Caki2 (cell line): Measurements from ENCODE around the gene ENAH. TPM values are rescaled to one million over a fixed set of nuclear protein-coding genes. Genes with fewer than 3 reads are reported as not detected.
"Not testable (repeated sequence)": the region's sequence is repeated elsewhere in the genome, so short reads cannot be mapped to it uniquely, and the experiment has no call there.

Experiments
- DNase-seq: peaks from one replicate; pipeline ENCODE4 v3.0.0-alpha.2; 2015; ENCODE audit warnings: low read depth
- in situ Hi-C: cut with HindIII; loops from 2 replicates; pipeline ENCODE4 v1.10.0; 2016; ENCODE audit warnings: low sequenced_read_pairs, low pct_unique_long_range_greater_than_20kb, mixed read lengths
- total RNA-seq: library from RNA; depleted of rRNA; stranded (reverse); fragments of >200 nt; shearing (Covaris generic); gene quantifications from 2 replicates; pipeline ENCODE4 v1.2.3, GENCODE V29; 2014; ENCODE audit warnings: low replicate concordance

Gene ENAH
- total RNA-seq, 1 experiment from 2014 or later: 69.6 TPM

DNA sequence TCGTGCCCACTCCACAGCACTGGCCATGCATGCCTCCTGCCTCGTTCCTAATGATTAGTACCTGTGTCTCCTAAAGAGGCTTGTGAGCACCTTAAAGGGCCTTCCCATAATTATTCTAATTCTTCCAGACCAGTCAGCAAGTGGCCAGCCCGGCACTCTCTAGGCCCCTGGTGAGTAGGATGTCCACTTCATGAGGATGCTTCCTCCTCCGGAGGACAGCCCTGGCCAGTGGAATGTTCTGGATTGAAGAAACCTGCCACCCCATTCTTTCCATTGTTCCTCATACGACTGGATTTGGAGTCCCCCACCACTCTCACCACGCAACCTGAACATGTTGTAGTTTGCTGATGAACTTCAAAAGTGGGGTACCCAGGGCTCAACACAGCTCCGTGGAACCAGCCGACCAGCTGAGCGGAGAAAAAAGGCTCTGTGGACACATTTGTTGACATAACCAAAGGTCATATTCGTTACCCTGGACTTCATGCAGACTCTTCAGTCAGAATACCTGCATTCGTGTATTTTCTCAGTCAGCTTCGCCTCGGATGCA, 178.4 kb downstream of the ENAH start:
- no peak for DNase-seq
- in situ Hi-C loops: no loop called here

DNA sequence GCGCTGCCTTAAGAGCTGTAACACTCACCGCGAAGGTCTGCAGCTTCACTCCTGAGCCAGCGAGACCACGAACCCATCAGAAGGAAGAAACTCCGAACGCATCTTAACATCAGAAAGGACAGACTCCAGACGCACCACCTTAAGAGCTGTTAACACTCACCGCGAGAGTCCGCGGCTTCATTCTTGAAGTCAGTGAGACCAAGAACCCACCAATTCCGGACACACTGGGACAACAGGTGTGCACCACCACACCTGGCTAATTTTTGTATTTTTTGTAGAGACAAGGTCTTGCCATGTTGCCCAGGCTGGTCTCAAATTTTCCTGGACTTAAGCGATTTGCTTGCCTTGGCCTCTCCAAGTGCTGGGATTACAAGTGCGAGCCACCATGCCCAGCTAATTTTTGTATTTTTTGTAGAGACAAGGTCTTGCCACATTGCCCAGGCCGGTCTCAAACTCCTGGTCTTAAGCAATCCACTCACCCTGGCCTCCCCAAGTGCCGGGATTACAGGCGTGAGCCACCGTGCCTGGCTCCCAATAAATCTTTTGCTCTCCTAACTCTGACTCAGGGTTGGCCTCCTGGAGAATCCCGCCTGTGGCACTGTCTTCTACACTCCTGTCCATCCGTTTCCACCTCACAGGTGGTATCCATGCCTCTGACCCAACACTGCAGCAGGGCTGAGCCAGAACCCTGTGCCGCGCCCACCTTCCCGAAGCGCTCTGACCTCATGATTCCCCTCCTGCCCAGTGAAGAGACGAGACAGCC, 179.1 kb downstream of the ENAH start:
- DNase-seq, in situ Hi-C loops: not testable (repeated sequence)

DNA sequence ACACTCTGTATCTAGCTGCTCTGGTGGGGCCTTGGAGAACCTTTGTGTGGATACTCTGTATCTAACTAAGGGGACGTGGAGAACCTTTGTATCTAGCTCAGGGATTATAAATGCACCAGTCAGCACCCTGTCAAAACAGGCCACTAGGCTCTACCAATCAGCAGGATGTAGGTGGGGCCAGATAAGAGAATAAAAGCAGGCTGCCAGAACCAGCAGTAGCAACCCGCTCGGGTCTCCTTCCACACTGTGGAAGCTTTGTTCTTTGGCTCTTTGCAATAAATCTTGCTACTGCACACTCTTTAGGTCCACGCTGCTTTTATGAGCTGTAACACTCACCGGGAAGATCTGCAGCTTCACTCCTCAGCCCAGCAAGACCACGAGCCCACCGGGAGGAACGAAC, 179.7 kb downstream of the ENAH start:
- in situ Hi-C loops: not testable (repeated sequence)

DNA sequence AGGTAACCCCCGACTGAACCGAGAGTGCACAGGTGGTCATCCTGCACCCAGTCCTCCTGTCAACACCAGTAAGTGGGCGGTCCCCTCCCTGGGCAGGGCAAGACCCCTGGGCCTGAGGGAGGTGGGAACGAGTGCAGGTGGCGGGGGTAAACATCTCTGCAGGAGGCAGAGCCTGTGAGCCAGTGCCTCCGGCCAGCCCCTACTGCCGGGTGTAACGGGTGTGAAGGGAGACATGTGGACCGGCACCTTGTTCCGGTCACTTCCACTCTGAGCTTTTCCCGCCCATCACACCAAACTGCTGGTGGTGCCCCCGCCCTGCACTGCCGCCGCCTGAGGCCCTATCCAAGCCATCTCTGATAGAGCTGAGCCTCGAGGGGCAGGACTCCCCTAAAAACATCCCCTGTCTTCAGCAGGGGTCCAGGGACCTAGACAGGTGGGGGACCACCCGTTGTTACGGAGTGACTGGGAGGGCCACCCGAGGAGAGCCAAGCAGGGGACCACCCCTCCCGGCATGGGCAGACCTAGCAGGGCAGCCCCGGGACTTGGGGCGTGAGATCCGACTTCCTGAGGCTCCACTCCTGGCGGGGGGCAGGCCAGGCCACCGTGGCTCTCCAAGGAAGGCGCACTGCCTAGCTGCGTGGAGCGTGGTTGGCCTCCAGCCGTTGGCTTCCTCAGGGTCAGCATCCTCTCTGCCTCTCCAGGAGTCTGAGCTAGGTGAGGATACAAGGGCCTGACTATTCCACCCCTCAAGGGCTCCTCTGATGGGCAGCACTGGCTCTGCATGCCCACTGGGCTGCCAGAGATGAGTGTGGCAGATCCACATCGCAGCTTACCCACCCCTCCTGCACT, 181.2 kb downstream of the ENAH start:
- no peak for DNase-seq
- in situ Hi-C loops: no loop called here

More for the DNA sequence above, 179.7 kb downstream of the ENAH start:
- not testable (repeated sequence) for DNase-seq

DNA sequence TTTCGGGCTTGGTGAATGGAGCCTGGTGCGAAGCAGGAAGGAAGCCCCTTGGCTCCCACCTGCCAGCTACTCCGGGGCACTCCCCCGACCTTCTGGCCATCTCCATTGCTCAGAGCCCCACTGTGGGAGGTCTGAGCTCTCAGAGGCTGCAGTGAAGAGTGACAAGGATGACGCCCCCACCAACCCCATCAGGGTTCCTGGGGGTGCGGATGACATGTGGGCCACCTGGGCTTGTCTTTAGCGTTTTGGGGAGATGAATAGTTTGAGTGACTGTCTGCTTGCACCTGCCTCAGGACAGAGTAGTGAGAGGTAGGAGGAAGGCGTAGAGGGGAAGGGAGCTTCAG, 181.8 kb downstream of the ENAH start:
- in situ Hi-C loops: no loop called here

DNA sequence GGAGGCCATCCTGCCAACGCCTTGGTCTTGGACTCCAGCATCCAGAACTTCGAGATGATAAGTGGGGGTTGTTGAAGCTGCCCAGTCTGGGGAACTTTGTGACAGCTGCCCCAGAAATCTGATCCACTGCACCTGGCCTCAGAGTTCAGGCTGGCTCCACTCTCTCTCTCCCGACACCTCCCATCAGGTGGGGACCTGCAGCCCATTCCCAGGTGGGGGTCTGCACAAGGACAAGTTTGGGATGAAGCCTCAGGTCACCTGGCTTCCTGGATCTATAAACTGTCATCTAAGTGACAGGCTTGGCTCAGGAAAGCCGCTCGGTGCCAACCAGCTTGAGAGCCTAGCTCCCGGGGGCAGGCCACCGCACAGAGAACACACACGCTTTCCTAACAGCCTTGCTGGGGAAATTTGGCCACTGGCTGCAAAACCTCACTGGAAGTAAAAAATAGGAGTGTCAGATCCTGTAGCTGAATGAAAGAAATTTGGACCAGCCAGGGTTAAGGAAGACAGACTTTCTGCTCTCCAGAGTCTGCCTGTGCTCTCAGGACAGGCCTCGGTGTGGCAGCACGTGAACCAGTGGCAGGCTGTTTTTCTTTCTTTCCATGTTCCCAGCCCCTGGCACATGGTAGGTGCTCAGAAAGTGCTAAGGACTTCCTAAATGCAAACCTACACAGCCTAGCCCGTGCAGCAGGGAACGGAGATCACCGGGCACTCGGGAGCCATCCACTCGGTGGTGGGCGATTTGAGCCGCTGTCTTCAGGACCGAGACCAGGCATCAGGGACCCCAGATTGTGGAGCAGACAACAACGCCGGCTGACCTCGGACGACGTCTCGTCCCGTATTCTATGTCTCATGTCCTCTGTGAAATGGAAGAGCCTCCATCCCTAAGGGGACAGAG, 182.5 kb downstream of the ENAH start:
- in situ Hi-C loops: no loop called here
- no peak for DNase-seq

More for the DNA sequence above, 181.8 kb downstream of the ENAH start:
- no peak for DNase-seq

DNA sequence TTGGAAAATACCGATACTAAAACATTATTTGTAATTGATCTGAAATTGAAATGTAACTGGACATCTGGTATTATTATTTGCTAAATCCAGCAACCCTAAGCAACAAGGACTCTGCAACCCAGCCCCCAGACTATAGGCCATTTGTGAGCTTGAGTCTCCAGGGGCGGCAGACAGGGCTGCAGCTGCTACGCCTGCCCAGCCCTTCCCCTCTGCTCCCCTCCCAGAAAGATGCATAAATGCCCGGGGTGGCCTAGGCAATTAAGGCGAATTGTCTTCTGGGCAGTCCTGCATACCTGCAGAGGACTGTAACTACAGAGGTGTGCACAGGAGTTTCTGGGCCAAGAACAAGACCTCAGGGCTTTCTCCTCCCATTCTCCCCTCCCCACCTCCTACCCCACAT, 183.9 kb downstream of the ENAH start:
- in situ Hi-C loops: no loop called here
- no peak for DNase-seq

DNA sequence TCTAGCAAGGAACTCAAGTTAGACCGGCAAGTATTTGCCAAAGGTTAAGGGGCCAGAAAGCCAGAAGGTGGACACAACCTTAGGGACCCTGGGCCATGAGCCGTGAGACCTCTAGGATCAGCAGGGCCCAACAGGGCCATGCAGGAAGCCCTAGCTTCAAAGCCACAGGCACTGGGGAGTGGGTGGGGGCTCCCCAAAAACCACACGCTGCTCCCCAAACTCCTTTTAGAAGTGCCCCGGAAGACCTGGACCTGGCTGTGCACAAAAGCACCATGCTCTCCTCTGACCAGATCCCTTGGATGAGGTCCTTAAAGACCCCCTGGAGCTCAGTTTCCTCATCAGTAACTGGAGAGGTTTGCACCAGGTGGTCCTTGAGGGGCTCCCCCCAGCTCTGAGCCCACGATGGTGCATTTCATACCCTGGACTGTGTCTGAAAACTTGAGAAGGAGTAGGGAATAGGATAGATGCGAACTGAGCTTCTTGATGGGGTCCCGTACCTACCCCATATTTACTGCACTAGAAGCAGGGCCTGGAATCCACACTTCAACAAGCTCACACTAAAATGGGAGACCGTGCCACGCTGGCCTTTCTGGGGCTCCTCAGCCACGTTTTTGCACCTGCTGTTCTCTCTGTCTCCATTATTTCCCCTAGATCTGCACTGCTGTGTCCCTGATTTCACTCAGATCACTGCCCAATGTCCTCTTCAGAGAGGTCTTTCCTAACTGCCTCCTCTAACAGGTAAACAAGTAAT, 184.5 kb downstream of the ENAH start:
- in situ Hi-C loops: no loop called here
- no peak for DNase-seq

DNA sequence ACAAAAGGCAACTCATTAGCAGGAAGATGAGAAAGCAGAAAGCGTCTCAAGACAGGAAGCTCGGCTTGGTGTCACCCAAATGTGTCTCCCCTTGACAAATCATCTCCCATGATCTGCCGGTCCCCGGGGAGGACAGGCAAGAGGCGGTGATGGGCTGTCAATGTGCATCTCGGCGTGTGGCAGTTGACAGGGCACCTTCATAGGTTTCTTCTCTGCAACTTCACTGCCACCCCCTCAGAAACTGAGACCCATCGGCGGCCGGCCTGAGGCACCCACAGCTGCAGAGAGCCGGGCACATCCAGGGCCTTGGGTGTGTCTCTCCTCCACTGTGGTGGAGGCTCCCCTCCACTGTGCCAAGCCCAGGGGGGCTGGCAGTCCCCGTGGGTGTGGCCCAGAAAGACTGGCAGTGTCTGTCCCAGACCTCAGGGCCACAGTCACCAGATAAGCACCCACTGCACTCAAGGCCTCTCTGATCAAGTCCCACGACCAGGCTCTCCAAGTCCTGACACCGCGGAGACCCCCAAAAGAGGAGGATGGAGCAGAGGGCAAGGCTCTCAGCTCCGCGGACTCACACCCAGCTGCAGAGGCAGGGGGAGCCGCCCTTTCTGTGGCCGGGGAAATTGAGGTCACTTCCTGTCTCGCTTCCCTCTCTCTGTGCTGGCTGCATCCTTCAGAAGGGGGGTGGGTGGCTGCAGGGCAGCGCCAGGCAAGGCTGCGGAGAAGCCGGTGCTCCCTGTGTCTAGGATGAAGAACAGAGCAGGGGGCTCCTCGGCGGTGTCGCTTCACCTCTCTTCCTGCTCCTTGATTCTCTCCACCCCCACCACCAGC, 185.5 kb downstream of the ENAH start:
- DNase-seq: no peak
- in situ Hi-C loops: no loop called here

DNA sequence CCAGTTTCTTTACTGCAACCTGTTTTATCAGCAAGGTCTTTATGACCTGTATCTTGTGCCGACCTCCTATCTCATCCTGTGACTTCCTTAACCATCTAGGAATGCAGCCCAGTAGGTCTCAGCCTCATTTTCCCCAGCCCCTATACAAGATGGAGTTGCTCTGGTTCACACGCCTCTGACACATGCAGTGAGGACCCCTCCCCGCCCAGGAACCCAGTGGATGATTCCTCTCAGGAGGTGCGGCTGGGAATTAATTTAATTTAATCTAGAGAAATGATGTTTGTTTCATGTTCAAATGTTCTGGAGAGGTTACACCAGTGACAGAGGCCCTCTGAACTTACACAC, 186.1 kb downstream of the ENAH start:
- in situ Hi-C loops: no loop called here
- no peak for DNase-seq

DNA sequence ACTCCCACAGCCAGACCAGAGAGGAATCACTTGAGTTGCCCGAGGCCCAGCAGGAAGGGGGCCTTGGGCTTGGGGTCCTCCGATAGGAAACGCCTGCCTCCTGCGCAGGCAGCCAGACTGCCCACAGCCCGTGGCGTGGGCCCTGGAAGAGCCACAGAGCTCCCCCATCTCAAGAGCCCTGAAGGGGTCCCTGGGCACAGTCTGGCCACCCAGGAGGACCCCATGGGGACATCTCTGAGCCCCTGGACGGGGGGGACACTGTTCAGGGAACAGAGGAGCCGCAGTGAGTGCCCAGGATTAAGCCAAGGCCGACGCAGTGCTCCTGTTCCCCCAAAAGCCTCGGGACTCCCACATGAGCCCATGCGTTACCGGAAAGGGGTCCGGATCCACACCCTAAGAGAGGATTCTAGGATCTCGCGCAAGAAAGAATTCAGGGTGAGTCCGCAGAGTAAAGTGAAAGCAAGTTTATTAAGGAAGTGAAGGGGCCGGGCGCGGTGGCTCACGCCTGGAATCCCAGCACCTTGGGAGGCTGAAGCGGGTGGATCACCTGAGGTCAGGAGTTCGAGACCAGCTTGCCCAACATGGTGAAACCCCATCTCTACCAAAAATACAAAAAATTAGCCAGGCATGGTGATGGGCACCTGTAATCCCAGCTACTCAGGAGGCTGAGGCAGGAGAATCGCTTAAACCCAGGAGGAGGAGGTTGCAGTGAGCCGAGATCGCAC, 187.0 kb downstream of the ENAH start:
- in situ Hi-C loops: no loop called here
- no peak for DNase-seq

DNA sequence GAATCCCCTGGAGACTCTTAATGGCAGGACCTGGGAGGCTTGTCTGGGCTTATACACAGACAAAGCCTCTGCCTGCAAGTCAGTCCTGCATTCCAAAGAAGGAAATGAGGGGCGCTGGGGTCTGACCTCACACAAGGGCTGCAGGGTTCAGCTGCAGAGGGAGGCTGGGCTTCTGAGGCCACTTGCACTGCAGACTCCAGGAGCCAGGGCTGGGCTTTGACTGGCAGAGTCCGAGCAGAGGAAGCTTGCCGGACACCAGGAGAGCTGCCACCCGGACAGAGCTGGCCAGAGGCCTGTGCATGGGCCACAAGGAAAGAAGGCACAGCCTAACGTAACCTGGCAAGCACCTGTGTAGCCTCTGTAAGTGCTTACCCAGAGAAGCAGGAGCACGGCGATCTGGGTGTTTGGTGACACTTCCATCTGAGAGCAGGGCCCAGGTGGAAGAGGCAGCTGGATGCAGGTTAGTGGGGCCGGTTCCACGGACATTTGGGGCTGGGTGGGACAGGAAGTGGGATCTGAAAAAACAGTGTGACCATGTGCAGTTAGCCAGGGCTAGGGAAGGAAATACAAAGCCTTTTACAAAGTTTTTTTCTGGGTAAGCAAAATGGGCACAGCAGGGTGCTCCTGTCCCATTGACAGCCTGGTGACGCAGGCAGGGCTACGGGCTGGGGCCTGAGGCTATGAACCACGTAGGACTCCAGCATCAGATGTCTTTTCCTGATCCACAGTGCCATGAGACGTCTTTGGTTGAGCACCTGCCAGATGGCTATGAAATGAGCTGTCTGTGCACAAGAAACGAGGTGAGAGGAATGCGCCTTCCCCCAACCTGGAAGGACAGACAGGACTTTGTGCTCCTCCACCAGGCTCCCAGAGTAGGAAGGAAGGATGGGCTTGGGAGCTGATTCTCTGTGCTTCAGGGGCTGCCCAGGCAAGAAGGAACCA, 187.8 kb downstream of the ENAH start:
- in situ Hi-C loops: no loop called here
- DNase-seq: no peak

DNA sequence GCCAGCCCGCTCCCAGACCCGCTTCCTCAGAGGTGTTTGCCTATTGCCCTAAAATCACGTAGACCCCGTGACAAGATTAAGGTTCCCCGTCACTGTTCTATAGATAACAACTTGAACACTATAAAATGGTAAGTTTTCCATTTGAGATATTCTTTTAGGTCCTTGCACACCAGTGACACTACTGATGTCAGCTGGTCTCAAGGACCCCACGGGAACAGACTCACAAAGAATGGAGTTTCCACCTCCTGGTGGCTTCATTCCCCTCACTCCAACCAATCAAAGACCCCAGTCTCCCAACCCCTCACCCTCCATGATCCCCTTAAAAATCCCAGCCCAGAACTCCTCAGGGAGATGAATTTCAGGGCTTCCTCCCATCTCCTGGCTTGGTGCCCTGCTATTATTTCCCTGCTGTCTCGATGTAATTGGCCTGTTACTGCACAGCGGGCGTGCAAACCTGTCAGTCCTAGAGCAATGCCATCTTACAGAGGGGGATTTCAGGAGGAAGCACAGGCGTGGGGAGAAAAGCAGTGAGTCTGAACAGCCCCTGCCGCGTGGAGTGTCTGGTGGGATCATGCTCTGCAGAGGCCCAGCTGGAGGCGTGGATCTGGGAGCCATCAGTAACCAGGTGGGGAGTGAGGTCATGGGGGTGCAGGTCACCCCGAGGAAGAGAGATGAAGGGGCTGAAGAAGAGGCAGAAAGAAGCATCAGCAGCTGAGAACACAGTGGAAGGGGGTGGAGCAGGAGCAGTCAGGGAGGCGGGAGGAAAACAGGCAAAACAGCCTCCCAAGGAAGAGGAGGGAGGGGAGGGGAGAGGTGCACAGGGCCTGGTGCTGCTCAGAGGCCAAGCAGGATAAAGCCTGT, 190.0 kb downstream of the ENAH start:
- DNase-seq: no peak
- in situ Hi-C loops: no loop called here

DNA sequence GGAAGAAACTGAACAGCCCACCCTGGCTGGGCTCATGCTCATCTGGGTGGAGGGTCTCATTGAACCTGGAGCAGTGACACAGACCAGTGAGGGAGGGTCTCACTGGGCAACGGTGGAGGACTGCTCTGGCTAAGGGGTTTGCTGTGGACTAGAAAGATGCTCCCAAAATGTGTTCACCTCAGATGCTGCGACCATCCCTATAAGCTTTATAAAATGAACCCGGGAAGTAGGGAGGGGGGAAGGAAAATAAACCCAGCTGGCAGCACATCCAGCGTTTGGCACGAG, 190.6 kb downstream of the ENAH start:
- DNase-seq: no peak
- in situ Hi-C loops: no loop called here
